GM18520 (cell line): ENCODE measurements around the gene MSI2.

Experiments
- ATAC-seq: cut with Tn5 transposase; IDR thresholded peaks from one replicate; pipeline ENCODE4 v1.9.1; 2021; ENCODE audit not compliant: unreplicated experiment

Gene MSI2

DNA sequence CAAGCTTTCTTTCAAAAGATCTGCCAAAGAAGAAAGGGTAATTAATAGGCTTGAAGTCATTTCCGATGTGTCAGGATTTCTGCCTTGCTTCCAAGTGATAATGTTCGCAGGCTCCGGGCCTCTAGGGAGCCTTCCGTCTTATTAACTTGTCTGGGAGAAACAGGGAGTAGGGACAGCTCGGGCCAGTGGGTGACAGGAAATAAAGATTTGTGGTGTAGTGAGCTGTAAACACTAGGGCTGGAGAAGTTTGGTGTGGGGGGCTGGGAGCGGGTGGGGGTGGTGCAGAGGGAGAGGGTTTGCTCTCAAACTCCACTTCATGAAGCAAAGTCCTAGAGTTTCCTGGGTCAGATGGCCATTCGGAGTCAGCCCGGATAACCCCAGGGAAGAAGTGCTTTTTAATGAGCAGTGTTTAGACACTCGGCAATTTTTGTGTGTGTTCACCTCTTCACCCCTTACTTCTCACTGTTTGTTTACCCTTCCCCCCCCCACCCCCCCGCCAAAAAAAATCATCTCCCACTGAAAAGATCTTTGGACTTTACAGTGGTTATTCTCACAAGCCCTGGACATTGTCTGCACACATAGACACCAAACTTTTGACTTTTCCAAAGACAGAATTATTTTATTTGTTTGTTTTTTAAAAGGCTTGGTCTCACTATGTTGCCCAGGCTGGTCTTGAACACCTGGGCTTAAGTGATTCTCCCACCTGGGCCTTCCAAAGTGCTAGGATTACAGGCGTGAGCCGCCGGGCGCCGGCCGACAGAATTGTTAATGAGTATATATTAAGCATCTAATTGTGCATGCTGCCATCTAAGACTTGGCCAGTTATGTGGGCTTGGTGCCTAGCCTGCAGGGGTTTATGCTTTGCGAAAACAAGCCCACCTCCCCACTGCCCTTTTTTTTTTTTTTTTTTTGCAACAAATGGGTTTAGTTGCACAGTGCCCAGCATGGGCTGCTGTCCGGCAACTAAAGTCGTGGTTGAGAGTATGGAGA is 292.4 kb downstream of the MSI2 start:
- ATAC-seq, result no peak

GRCh38 chr17:57549468-57549867 is 293.1 kb downstream of the MSI2 start:
- no peak for ATAC-seq

DNA sequence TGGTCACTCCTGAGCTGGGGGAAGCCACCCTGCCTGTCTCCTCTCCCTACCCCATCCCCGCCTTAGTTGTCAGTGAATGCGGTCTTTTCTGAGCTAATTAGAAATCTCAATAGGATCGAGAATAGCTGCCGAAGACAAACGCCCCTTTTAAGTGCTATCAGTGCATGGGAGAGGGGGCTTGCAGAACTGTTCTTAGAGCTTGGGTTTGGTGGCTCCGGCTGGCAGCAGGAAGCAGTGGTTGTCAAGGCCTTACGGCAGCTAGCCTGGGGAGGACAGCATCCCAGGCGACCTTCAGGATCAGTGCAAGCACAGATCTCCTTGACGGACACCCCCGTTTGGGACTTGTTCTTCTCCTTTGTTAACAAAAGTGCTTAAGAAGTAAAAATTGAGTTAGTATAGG is 293.7 kb downstream of the MSI2 start:
- no peak for ATAC-seq

DNA sequence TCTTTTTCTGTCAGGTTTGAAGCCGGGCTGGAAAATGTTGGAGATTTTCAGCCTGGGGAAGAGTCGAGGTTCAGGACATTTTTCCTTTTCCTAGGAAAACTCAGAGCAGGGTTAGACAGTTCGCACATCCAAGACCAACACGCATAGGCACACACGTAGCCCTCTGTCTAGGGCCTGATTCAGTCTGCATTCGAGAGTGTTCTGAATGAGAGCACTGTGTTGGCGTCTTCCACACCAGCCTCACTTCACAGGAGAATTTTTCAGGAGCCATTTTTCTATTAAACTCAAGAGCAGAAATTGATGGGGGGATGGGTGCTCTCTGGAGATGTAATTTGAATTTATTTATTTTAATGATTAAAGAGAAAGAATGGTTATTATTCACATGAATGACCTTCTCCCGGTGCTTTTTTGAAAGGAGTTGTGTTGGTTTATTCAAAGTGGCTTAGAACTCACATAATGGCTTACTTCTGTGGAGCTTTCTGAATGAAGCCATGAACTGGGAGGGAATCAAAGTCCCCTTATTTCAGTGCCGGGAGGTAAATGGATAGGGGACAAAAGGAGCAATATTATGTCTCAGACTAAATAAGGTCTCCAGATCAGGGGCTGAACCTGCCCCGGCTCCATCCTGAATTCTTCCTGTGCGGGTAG is 294.5 kb downstream of the MSI2 start:
- ATAC-seq, result no peak

- ATAC-seq, result no peak
These were observed 295.2 kb downstream of the MSI2 start for GRCh38 chr17:57551321-57552079.

GRCh38 chr17:57552114-57552624 is 295.8 kb downstream of the MSI2 start:
- ATAC-seq, result no peak

GRCh38 chr17:57553526-57553925 is 297.2 kb downstream of the MSI2 start:
- ATAC-seq, result no peak

DNA sequence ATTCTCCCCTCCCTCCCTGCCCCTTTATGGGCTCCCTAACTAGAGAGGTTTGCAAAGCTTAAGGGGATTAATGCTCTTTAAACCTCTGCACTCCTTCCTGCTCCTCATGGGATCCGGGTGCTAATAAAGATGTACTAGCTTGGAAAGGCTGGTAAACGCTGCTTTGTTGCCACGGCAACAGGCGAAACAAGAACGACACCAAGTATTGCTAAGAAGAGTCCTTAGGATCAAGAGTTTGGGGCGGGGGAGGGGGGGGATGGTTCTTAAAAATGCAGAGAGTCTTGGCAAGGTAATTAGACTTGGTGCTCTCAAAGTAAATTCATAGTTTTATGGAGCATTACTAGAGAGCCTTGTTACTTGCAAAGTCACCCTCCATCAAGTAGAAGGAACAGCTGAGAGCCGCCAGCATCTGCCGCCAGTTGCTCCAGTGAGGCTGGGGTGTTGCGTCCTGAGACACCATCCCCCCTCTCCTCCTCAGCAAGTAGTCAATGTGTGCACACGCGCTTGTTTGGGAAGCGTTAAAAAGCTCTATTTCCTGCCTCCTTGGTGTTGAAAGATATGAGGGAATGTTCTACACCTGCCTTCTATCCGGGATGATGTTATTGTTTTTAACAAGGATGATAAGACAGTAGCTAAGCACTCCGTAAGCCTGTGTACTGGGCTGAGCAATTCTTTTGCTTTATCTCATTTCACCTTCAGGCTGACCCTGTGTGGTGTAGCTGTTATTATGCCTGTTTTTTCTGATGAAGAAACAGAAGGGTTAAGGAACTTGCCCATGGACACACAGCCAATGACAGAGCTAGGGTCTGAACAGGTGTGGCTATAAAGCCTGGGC is 297.9 kb downstream of the MSI2 start:
- no peak for ATAC-seq

DNA sequence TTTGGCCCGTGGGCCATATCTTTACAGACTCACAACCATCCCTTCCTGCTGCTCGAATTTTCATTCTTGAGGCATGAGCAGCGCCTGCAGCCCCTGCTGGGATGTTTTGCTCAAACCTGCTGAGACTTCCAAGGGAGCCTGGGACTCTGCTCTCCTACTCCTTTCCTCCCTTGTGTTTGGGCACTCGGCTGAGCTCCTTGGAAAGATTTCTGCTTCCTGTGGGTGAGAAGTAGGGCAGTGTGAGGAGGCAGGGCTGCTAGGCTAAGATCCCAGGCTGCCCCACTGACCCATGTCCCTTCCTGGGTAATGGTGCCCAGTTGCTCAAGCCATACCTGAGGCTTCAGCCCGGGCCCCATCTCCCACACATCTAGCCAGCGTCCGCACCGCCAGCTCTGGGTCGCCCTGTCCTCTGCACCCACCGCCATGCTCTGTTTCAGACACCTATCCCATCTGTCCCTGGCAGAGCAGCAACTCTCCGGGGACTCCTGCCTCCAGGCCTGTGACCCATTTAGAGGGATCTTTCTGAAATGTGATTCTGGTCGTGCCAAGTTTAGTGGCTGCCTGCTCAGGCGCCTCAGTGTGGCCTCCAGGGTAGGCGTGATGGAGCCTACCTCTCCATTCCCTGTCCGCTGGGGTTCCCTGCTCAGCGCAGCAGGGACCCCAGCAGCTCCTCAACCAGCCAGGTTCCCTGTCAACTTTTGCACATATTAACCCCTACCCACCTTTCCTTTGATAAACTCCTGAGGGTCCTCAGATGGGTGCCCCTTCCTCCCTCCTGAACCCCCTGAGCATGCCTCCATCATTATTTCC is 298.7 kb downstream of the MSI2 start:
- no peak for ATAC-seq

DNA sequence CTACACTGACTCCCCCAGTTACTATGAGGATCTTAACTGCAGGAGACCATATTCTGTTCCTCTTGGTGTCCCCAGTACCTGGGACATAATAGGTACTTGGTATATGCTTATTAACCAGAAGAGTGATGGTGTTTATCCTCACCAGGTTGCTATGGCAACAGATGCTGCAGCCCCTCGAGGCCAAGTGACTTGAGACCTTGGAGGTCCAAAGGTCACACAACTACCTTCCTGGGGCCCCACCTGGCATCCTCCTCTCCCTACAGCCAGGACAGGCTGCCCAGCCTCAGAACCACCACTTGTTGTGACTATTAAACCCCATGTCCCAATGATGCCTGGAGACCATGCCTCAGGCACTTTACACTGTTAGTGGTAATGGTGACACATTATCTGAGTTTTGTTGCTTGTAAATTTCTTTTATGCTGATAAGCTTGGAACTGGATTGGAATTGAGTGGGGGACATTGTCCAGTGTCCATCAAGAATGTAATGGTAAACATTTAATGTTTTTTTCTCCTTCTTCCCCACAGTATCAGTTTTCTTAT is 299.4 kb downstream of the MSI2 start:
- no peak for ATAC-seq

GRCh38 chr17:57556320-57556719 is 300.0 kb downstream of the MSI2 start:
- ATAC-seq, result no peak

DNA sequence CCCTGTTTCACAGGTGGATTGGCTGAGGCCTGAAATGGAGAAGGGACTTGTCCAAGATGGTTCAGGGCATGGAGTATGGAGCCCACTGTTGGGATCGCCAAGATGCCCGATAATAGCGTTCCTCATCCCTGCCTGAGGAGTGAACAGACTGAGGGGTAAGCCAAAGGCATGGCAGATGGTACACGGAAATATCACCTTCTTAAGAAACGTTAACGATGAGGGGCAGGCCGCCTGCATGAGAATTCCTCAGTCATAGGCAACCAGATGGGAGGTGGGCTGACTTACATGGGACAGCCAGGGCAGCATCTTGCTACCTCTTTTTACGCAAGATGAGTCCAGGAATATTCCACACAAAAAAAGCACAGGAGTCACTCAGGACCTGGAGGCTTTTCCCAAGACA is 300.7 kb downstream of the MSI2 start:
- no peak for ATAC-seq

GRCh38 chr17:57557416-57557815 is 301.1 kb downstream of the MSI2 start:
- ATAC-seq, result no peak

DNA sequence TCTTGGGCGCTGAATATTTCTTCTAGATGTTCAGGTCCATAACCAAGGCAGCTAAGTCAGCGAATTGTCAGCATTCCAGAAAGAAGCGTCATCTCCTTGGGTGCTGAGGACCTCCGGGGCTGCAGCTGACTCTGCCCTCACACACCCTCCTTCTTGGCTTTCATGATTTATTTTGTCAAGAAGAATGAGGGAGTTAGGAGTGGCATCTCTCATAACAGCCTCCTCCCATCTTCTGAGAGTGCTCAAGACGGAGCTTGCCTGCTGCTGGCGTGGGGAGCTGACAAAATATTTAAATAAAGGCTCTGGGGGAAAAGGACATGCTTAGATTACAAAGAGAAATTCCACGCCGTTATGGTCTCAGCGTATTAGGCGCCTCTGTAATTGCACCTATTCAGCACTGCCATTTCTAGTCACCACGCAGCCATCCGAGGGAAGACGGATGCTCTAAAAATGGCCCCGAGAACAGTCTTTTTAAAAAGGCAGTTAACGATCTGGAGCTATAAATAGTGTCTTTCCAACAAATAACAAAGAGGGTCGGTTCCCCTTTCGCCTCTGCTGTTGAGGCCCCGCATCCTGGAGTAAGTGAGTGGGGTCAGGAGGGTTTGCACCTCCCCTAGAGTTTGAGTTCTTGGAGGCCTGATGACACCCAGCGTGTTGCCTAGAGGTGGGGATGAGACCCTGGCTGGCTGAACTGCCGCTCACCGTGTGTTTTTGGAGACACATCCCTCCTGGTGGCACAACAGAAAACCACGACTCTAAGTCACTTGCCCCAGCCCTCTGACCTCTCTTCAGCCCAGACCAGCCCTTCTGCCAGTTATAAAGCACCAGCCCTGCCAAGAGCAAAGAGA is 301.7 kb downstream of the MSI2 start:
- ATAC-seq, result no peak

DNA sequence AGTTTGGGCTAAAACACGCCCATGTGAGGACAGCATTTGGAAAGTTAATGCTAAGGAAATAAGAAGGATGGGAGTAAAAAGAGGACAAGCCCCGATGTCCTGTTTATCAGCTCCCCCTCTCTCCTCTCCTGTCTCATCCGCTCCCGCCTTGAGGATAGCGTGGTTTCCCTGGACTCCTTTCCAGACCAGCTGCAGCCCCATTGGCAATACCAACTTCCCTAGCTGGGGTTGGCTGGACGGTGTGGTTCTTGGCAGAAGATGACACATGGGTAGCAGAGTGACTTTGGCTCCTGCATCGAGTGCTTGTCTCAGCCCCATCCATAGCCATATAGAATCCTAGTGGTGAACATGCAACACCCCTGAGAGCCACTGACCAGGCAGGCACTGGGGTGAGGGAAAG is 302.9 kb downstream of the MSI2 start:
- ATAC-seq, result no peak

GRCh38 chr17:57559634-57560318 is 303.5 kb downstream of the MSI2 start:
- no peak for ATAC-seq

GRCh38 chr17:57560319-57560705 is 304.0 kb downstream of the MSI2 start:
- no peak for ATAC-seq
